ENCODE results near the gene ELMO1.

The ELMO1 gene

GRCh38 chr7:37224746-37225145 lies 223.9 kb downstream of the ELMO1 start:
- no peak for DNase-seq (ENCODE audit: low read depth)
- no peak overlapping the region for H3K4me3 ChIP-seq (ENCODE audit: low read length)
- TF ChIP-seq, protein P1, sequence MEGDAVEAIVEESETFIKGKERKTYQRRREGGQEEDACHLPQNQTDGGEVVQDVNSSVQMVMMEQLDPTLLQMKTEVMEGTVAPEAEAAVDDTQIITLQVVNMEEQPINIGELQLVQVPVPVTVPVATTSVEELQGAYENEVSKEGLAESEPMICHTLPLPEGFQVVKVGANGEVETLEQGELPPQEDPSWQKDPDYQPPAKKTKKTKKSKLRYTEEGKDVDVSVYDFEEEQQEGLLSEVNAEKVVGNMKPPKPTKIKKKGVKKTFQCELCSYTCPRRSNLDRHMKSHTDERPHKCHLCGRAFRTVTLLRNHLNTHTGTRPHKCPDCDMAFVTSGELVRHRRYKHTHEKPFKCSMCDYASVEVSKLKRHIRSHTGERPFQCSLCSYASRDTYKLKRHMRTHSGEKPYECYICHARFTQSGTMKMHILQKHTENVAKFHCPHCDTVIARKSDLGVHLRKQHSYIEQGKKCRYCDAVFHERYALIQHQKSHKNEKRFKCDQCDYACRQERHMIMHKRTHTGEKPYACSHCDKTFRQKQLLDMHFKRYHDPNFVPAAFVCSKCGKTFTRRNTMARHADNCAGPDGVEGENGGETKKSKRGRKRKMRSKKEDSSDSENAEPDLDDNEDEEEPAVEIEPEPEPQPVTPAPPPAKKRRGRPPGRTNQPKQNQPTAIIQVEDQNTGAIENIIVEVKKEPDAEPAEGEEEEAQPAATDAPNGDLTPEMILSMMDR (conservative IDR thresholded peaks at IDR 0.05; ENCODE audit: low read length), result no peak

GRCh38 chr7:37220664-37221063 lies 228.0 kb downstream of the ELMO1 start:
- TF ChIP-seq, protein P1 (conservative IDR thresholded peaks at IDR 0.05; ENCODE audit: low read length), result no peak
- no peak for DNase-seq (ENCODE audit: low read depth)
- no peak overlapping the region for H3K4me3 ChIP-seq (ENCODE audit: low read length)

- no peak for DNase-seq (ENCODE audit: low read depth)
- H3K4me3 ChIP-seq (ENCODE audit: low read length), result no peak overlapping the region
- TF ChIP-seq, protein P1 (conservative IDR thresholded peaks at IDR 0.05; ENCODE audit: low read length), result no peak
These were observed 229.7 kb downstream of the ELMO1 start for GRCh38 chr7:37218956-37219355.

GRCh38 chr7:37216923-37217322 lies 231.7 kb downstream of the ELMO1 start:
- H3K4me3 ChIP-seq (ENCODE audit: low read length), result no peak overlapping the region
- TF ChIP-seq, protein P1 (conservative IDR thresholded peaks at IDR 0.05; ENCODE audit: low read length), result no peak
- no peak for DNase-seq (ENCODE audit: low read depth)

DNA sequence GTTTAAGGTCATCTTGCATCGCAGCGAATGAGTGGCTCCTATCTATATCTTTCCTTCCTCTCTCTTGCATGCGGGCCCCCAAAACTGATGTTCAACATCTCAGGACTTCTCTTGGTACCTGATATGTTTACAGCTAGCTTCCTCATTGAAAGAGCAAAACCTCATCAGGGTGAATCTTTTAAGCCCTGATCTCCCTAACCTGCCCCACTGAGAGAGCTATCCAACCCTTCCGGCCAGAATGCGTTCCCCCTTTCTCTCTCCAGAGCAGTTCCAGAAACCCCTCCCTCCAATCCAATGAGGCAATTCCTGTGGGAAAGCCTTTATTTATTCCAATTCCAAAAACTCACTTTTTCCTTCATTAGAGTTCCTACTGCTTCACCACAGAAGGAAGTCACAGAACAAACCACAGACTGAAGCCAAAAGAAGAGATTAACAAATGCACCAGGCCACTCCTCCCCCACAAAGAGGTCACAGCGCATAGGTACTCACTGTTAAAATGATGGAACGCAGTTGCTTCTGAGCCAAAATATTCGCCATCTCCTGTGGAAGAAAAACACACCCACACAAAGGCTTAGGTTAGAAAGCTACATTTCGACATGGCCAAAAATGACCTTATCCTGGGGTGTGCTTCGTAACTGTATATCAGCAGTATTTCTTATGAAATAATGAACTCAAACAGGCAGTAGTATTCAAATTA lies 232.4 kb downstream of the ELMO1 start:
- TF ChIP-seq, protein P1 (conservative IDR thresholded peaks at IDR 0.05; ENCODE audit: low read length), result no peak
- no peak overlapping the region for H3K4me3 ChIP-seq (ENCODE audit: low read length)
- no peak for DNase-seq (ENCODE audit: low read depth)

DNA sequence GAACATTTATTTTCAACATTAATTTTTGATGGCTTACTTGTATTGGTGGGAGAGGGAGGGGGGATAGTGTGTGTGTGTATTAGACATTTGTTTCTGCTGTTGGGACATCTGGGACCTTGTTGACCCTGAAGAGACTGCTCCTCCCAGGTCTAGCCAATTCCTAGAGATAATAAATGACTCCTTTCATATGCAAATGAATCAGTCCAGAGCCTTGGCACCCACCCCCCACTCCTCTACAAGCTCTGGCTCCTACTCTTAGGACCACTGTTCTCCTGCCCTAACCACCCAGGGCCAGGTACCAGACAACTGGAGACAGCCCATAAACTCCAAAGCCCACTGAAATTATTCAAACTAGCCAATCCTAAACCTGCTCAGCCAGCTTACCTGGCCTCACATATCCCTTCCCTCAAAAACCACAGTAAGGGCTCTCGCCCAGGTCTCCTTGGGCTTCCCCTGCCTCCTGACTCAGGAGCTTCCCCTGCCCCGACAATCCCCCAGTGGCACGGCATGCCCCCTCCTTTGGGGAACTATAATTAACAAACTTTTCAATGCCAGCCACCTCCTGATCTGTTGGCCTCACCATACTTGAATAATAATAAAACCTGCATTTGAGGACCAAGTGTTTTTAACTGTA lies 233.3 kb downstream of the ELMO1 start:
- TF ChIP-seq, protein P1 (conservative IDR thresholded peaks at IDR 0.05; ENCODE audit: low read length), result no peak
- DNase-seq (ENCODE audit: low read depth), result no peak
- H3K4me3 ChIP-seq (ENCODE audit: low read length), result no peak overlapping the region

- no peak for DNase-seq (ENCODE audit: low read depth)
- no peak overlapping the region for H3K4me3 ChIP-seq (ENCODE audit: low read length)
- TF ChIP-seq, protein P1 (conservative IDR thresholded peaks at IDR 0.05; ENCODE audit: low read length), result no peak
These were observed 236.1 kb downstream of the ELMO1 start for GRCh38 chr7:37212556-37212955.

Data from AG10803 (cell line).